ENCODE measurements around the gene CD70. TPM values are rescaled to one million over a fixed set of nuclear protein-coding genes. Genes with fewer than 3 reads are reported as not detected.

CD70 gene
- total and polyA plus RNA-seq, 2 of the 8 experiments (the other 6 are each of a cell fraction or from before 2014, with no cell fraction given) = 1.3 to 12.0 TPM

DNA sequence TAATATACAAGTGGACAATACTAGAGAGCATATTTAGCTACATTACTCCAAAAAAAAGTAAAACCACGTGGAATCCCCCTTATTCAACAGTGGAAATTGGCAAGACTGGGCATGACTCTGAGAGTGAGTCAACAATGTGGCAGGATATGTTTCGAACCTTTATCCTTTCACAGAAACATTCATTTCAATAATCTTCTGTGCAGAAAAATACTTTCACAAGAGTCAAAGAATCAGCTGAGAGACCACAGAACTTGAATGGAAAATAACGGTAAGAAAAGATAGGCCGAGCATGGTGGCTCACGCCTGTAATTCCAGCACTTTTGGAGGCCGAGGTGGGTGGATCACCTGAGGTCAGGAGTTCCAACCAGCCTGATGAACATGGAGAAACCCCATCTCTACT lies 25.1 kb upstream of the CD70 start:
- H3K79me2 ChIP-seq (ENCODE audit: control insufficient read depth in 1 of 2, insufficient read depth in 2 of 2, low read length in 2 of 2) = no peaks in the 10 kb centered on the region
- H3K27me3 ChIP-seq (replicated peaks in 1 of 4; ENCODE audit: control insufficient read depth in 3 of 4, extremely low read depth in 1 of 4, insufficient read depth in 3 of 4, low read length in 3 of 4) = no peaks in the 10 kb centered on the region
- ChIA-PET CTCF (ENCODE audit: partially characterized antibody) (interaction anchor here (0.6 to 0.7 kb wide), 2 partner anchors 16 to 1305 kb away, joined by 3 to 4 read pairs; no protein-coding TSS in a partner anchor), POLR2A (ENCODE audit: partially characterized antibody) (no interaction called here)
- H3K4me1 ChIP-seq (replicated peaks in 1 of 4; ENCODE audit: control insufficient read depth in 3 of 4, insufficient read depth in 4 of 4, low read length in 3 of 4) = no peaks in the 10 kb centered on the region
- no peaks in the 10 kb centered on the region; a peak in 1 of 4 replicates for H3K9me3 ChIP-seq (ENCODE audit: insufficient read depth in 2 of 2, low read depth in 1 of 2, low read length in 1 of 2)
- H4K20me1 ChIP-seq (replicated peaks in 1 of 2; ENCODE audit: control insufficient read depth in 1 of 2, insufficient read depth in 2 of 2, low read length in 2 of 2) = no peaks in the 10 kb centered on the region
- FAIRE-seq = no peak
- no peak overlapping the region for H2AFZ ChIP-seq (ENCODE audit: low read length)
- H3K79me1 ChIP-seq (ENCODE audit: low read depth, low read length) = no peaks in the 10 kb centered on the region
- no peak overlapping the region for H2BK120ac ChIP-seq (replicated peaks; ENCODE audit: low read depth, low read length)
- H2BK12ac ChIP-seq (ENCODE audit: low read depth, low read length) = no peak overlapping the region
- no peak overlapping the region for H3K4me3 ChIP-seq (ENCODE audit: extremely low read depth in 1 of 4, insufficient read depth in 2 of 4, low read depth in 3 of 4, low read length in 4 of 4)
- no peak overlapping the region for H4K91ac ChIP-seq (replicated peaks; ENCODE audit: insufficient read length, low read length)
- no peak overlapping the region for H2BK15ac ChIP-seq (ENCODE audit: low read length)
- no peak overlapping the region for H3K4me2 ChIP-seq (ENCODE audit: insufficient read depth in 1 of 2, low read depth in 2 of 2, low read length in 2 of 2)
- H3K27ac ChIP-seq (ENCODE audit: low read depth, low read length) = no peak overlapping the region
- H3K9ac ChIP-seq (replicated peaks in 1 of 4; ENCODE audit: extremely low read depth in 1 of 4, low read depth in 3 of 4, low read length in 3 of 4) = no peak overlapping the region
- no peak overlapping the region for H2BK20ac ChIP-seq (ENCODE audit: low read length)
- no peak overlapping the region for H4K8ac ChIP-seq (ENCODE audit: extremely low read depth, insufficient read depth, low read length)
- no peak overlapping the region for H3K18ac ChIP-seq (ENCODE audit: extremely low read depth, low read length)
- H3K36me3 ChIP-seq (ENCODE audit: control insufficient read depth in 2 of 4, insufficient read depth in 4 of 4, low read length in 3 of 4) = no peaks in the 10 kb centered on the region
- H3K4ac ChIP-seq (replicated peaks; ENCODE audit: insufficient read length, low read depth, low read length) = no peak overlapping the region
- no peak overlapping the region for H3K56ac ChIP-seq (replicated peaks; ENCODE audit: insufficient read length, low read depth, low read length)
- no peak overlapping the region for H2BK5ac ChIP-seq (ENCODE audit: low read depth, low read length)
- no peak overlapping the region for H3K23ac ChIP-seq (ENCODE audit: insufficient read length)
- no peak overlapping the region for H4K5ac ChIP-seq (ENCODE audit: insufficient read length, low read depth, low read length)
- WGBS, 2 experiments (ENCODE audit: extremely low coverage in 1 of 2, insufficient coverage in 1 of 2, insufficient read length in 1 of 2, insufficient replicate concordance in 2 of 2, low coverage in 1 of 2, low lambda C conversion rate in 2 of 2, missing lambda C conversion rate in 1 of 2) = 84% methylated on average over 6 of the region's 6 CpGs; no CpG with 5 or more reads in 1 of the 2 experiments
- no peak for DNase-seq (ENCODE audit: low read depth in 1 of 2, low spot score in 2 of 2)
- no peak overlapping the region for H3K14ac ChIP-seq (ENCODE audit: insufficient read length)
- TF ChIP-seq SUZ12 (IDR thresholded peaks at IDR 0.05; ENCODE audit: low read length) (no peak), TEAD4 (IDR thresholded peaks at IDR 0.05; ENCODE audit: low read depth, low read length) (no peak), CEBPB (IDR thresholded peaks at IDR 0.05; ENCODE audit: low read depth, low read length) (no peak), GABPA (IDR thresholded peaks at IDR 0.05; ENCODE audit: borderline replicate concordance, insufficient read depth, low read length) (no peak), TAF1 (IDR thresholded peaks at IDR 0.05; ENCODE audit: low read depth, low read length) (no peak), SIX5 (IDR thresholded peaks at IDR 0.05; ENCODE audit: low read depth, low read length) (no peak), ZNF274 (IDR thresholded peaks at IDR 0.05; ENCODE audit: borderline replicate concordance, extremely low read depth, low read length) (no peak), CBX5 (IDR thresholded peaks at IDR 0.05; ENCODE audit: low read depth, low read length) (no peak), HDAC6 (IDR thresholded peaks at IDR 0.05; ENCODE audit: low read depth, low read length) (no peak), KDM5A (IDR thresholded peaks at IDR 0.05; ENCODE audit: low read length) (no peak), BCL11A (IDR thresholded peaks at IDR 0.05; ENCODE audit: low read depth in 2 of 2, low read length in 2 of 2) (no peak), RBBP5 (IDR thresholded peaks at IDR 0.05; ENCODE audit: borderline replicate concordance, low read depth, low read length) (no peak), POLR2A (IDR thresholded peaks at IDR 0.05; ENCODE audit: control extremely low read depth in 1 of 2, low read depth in 2 of 2, low read length in 2 of 2) (no peak)
- H3K23me2 ChIP-seq (ENCODE audit: low read depth, low read length) = no peaks in the 10 kb centered on the region
- no peak overlapping the region for H2AK5ac ChIP-seq (ENCODE audit: low read depth, low read length)
